Mucosa of descending colon (tissue), 3 donors: ENCODE results near the gene SNCB. TPM values are rescaled to one million over a fixed set of nuclear protein-coding genes. Genes with fewer than 3 reads are reported as not detected.

Experiments
- ATAC-seq: fragments of 200-7000 bp; cut with Tn5 transposase; one replicate; pipeline ENCODE4 v1.9.1; 2020; ENCODE audit warnings: mild to moderate bottlenecking, moderate library complexity
- DNase-seq, 3 donors: peaks; one replicate each; pipeline ENCODE4 v3.0.0-alpha.2; 2020
- H3K36me3 ChIP-seq: fragments of 200-600 bp; one replicate; pipeline ENCODE4 v1.8.0; 2021; ENCODE audit warnings: low read depth, mild to moderate bottlenecking
- H3K4me1 ChIP-seq: fragments of 200-600 bp; one replicate; pipeline ENCODE4 v1.8.0; 2021; ENCODE audit warnings: low read depth, mild to moderate bottlenecking
- H3K4me3 ChIP-seq: fragments of 200-600 bp; one replicate; pipeline ENCODE4 v1.8.0; 2021; ENCODE audit warnings: mild to moderate bottlenecking
- H3K9me3 ChIP-seq: fragments of 200-600 bp; one replicate; pipeline ENCODE4 v1.8.0; 2021; ENCODE audit warnings: mild to moderate bottlenecking
- intact Hi-C, 2 donors: fragments of 100-400 bp; cut with DNase I in 1 of 2; cut with micrococcal nuclease in 1 of 2; formaldehyde crosslinking; loops; one replicate each; pipeline versions ENCODE4 v1.11.0 to v1.11.1; 2022; cut with DNase I, micrococcal nuclease
- microRNA-seq: library from miRNA; unstranded; fragments of <30 nt; microRNA quantifications from one replicate; pipeline ENCODE4, GENCODE V29; 2019
- total RNA-seq, 3 donors: library from RNA; stranded (reverse); fragmentation: NEBNext Ultra II Directional in 2 of 3; extraction: Animal tissue kit (Norgen Biotek cat#: 25700) in 2 of 3; gene quantifications; one replicate each; pipeline versions ENCODE4 v1.2.1 to v1.2.4, GENCODE V29; 2021 to 2023
- TF ChIP-seq, protein P1 (sequence below): fragments of 200-600 bp; IDR thresholded peaks from one replicate; pipeline ENCODE4 v1.8.0; 2022; ENCODE audit warnings: antibody characterized with exemption, mild to moderate bottlenecking
- donor health status: DM: no; HTN: no; CAD: no; lungs with moderate emphysema.
- donor health status: DM: no; HTN: no; CAD: no.
- donor health status: DM: no; HTN: yes; CAD: no.

Gene SNCB
- total RNA-seq, 3 donors from 2014 or later, result 0.89 TPM; not detected in 2

DNA sequence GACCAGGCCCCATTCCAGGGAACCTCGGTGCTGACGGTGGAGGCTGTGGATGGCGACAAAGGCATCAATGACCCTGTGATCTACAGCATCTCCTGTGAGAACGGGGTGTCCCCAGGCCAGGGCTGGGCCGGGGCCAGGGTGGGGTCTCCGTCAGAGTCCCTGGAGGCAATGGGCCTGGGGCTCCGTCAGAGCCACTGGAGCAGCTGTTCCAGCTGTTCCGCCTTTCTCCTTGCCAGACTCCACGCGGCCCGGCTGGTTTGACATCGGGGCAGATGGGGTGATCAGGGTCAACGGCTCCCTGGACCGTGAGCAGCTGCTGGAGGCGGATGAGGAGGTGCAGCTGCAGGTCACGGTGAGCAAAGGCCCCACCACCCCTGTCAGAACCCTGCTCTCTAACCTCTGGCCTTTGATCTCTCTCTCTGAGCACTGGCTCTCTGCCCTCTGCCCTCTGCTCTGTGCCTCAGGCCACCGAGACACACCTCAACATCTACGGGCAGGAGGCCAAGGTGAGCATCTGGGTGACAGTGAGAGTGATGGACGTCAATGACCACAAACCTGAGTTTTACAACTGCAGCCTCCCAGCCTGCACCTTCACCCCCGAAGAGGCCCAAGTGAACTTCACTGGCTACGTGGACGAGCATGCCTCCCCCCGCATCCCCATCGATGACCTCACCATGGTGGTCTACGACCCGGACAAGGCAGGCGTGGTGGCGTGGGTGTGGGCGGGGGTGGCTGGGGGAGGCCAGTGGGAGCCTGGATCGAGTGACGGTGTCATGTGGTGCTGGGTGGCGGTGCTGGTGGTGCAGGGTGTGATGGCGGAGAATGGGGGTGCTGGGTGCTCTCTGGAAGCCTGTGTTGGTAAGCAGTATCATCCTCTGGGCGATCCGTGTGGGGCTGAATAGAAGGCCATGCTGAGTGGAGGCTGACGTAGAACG, 54.6 kb downstream of the SNCB start:
- Histone ChIP-seq H3K4me1 (no peaks in the 10 kb centered on the region), H3K9me3 (no peaks in the 10 kb centered on the region), H3K4me3 (no peak overlapping the region), H3K36me3 (no peaks in the 10 kb centered on the region)
- intact Hi-C loops, result no loop called here
- TF ChIP-seq, protein P1, sequence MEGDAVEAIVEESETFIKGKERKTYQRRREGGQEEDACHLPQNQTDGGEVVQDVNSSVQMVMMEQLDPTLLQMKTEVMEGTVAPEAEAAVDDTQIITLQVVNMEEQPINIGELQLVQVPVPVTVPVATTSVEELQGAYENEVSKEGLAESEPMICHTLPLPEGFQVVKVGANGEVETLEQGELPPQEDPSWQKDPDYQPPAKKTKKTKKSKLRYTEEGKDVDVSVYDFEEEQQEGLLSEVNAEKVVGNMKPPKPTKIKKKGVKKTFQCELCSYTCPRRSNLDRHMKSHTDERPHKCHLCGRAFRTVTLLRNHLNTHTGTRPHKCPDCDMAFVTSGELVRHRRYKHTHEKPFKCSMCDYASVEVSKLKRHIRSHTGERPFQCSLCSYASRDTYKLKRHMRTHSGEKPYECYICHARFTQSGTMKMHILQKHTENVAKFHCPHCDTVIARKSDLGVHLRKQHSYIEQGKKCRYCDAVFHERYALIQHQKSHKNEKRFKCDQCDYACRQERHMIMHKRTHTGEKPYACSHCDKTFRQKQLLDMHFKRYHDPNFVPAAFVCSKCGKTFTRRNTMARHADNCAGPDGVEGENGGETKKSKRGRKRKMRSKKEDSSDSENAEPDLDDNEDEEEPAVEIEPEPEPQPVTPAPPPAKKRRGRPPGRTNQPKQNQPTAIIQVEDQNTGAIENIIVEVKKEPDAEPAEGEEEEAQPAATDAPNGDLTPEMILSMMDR, result no peak
- DNase-seq (no peak), ATAC-seq (no peak)

DNA sequence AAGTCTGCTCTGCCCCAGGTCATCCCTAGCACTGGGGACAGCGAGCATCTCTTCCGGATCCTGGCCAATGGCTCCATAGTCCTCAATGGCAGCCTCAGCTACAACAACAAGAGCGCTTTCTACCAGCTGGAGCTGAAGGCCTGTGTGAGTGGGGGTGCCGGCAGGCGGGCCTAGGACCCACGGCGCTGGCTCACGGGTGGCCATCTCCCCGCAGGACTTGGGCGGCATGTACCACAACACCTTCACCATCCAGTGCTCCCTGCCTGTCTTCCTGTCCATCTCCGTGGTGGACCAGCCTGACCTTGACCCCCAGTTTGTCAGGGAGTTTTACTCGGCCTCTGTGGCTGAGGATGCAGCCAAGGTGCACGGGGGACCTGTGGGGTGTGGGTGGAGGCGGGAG, 55.3 kb downstream of the SNCB start:
- H3K4me1 ChIP-seq, result no peaks in the 10 kb centered on the region
- no peaks in the 10 kb centered on the region for H3K36me3 ChIP-seq
- intact Hi-C loops, result no loop called here
- H3K9me3 ChIP-seq, result no peaks in the 10 kb centered on the region
- TF ChIP-seq, protein P1, result no peak
- no peak overlapping the region for H3K4me3 ChIP-seq
- ATAC-seq, result no peak
- DNase-seq, result no peak

DNA sequence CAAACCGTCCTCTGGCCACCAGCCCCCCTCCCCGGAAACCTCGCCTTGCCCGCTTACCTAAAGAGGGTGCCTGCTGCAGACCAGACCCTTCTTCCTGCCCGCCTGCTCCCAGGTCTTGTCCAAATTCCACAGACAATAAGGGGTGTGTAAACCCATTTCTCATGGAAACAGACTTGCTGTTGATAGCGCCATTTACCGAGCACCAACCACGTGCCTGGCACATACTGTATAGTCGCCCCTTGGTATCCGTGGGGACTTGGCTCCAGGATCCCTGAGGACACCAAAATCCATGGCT, 56.1 kb downstream of the SNCB start:
- intact Hi-C loops, result no loop called here

DNA sequence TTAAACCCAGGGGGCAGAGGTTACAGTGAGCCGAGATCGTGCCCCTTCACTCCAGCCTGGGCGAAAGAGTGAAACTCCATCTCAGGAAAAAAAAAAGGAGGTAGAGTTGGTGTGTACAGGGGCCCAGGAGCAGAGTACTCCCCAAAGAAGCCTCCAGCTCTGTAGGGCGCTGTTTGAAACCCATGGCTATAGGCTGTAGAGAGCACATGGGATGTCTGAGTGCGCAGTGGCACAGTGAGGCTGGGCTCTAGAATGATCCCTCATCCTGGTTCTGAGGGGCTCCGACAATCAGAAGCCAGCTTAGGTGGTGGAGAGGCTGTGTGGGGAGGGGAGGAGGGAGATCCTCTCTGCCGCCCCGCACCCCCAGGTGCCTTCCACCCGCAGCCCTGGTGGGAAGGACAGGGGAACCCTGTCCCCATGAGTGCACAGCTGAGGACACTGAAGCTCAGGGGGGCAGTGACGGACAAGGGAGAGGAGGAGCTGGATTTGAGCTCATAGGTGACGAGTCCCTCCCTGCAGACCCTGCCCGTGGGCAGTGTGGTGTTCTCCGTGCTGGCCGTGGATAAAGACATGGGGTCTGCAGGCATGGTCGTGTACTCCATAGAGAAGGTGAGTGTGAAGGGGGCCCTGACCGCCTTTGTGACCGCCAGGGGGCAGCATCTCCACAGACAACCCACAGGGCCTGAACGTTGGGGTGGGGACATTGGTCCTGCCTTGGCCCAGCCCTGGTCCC, 56.6 kb downstream of the SNCB start:
- TF ChIP-seq, protein P1, result peak; percentile 70
- H3K4me1 ChIP-seq, result no peaks in the 10 kb centered on the region
- H3K9me3 ChIP-seq, result no peaks in the 10 kb centered on the region
- no peak overlapping the region for H3K4me3 ChIP-seq
- no peaks in the 10 kb centered on the region for H3K36me3 ChIP-seq
- ATAC-seq, result peak; percentile 73
- peak in 2 of 3 donors; percentile 84 to 86 for DNase-seq
- intact Hi-C loops, result no loop called here

More for the DNA sequence above, 56.1 kb downstream of the SNCB start:
- TF ChIP-seq, protein P1, result no peak
- ATAC-seq (no peak), DNase-seq (no peak)
- no peaks in the 10 kb centered on the region for H3K36me3 ChIP-seq
- H3K4me1 ChIP-seq, result no peaks in the 10 kb centered on the region
- no peaks in the 10 kb centered on the region for H3K9me3 ChIP-seq
- no peak overlapping the region for H3K4me3 ChIP-seq

Small RNA genes within 50 kb of the gene (microRNA-seq; reads per million reads assigned to microRNA genes)
- gene MIR4281, result not detected

Other genes starting within 250 kb of the SNCB start
- gene NOP16, start 241.9 kb downstream of the SNCB start, total RNA-seq, result 10 to 100 TPM; 17.0 to 22.9 (median 18.4) TPM
- 100 to 1,000 TPM; 186 to 257 (median 198) TPM for gene HIGD2A, start 241.8 kb downstream of the SNCB start, total RNA-seq
- 100 to 1,000 TPM; 144 to 234 (median 199) TPM for gene CLTB, start 214.0 kb downstream of the SNCB start, total RNA-seq
- gene FAF2, start 182.1 kb downstream of the SNCB start, total RNA-seq, result 10 to 100 TPM; 33.1 to 36.1 (median 33.4) TPM
- gene RNF44, start 93.1 kb downstream of the SNCB start, total RNA-seq, result 10 to 100 TPM; 70.2 to 98.4 (median 77.6) TPM
- gene CDHR2, start 81.2 kb downstream of the SNCB start, total RNA-seq, result 100 to 1,000 TPM in 2 of 3 donors, 10 to 100 TPM in 1; 69.0 to 184 (median 107) TPM
- gene GPRIN1, start 20.4 kb downstream of the SNCB start, total RNA-seq, result 1 to 10 TPM; 1.6 to 2.4 (median 1.6) TPM
- gene EIF4E1B, start 141 bp upstream of the SNCB start, total RNA-seq, result not detected
- gene TSPAN17, start 16.9 kb upstream of the SNCB start, total RNA-seq, result 10 to 100 TPM; 25.7 to 36.3 (median 31.9) TPM
- under 1 TPM in 2 of 3 donors, not detected in 1; 0.07 to 0.16 TPM for gene UNC5A, start 180.0 kb upstream of the SNCB start, total RNA-seq